HG03039 (cell line): ENCODE data around the gene POLR3K.

Experiments used
- ATAC-seq: cut with Tn5 transposase; IDR thresholded peaks from one replicate; pipeline ENCODE4 v1.9.1; 2021; ENCODE audit warnings: mild to moderate bottlenecking, moderate library complexity; ENCODE audit not compliant: unreplicated experiment

Gene POLR3K

GRCh38 chr16:53346-54236, at the start of gene POLR3K, which contains the start of gene SNRNP25:
Gene POLR3K (minus strand): TSS chr16:53608. CDS start chr16:53586, 22 bp downstream.
Gene SNRNP25 (plus strand): TSS chr16:53828. CDS start chr16:54017, 189 bp downstream.
- ATAC-seq = peak; percentile 91

GRCh38 chr16:102060-102855, 48.9 kb upstream of the POLR3K start:
- ATAC-seq = no peak

GRCh38 chr16:101586-101985, 48.2 kb upstream of the POLR3K start:
- no peak for ATAC-seq

GRCh38 chr16:100989-101388, 47.6 kb upstream of the POLR3K start:
- no peak for ATAC-seq

GRCh38 chr16:97822-98221, 44.4 kb upstream of the POLR3K start:
- ATAC-seq = no peak

- ATAC-seq = peak; percentile 49
Measured at GRCh38 chr16:96935-97381, 43.5 kb upstream of the POLR3K start.

GRCh38 chr16:94918-95265, 41.5 kb upstream of the POLR3K start:
- ATAC-seq = no peak

GRCh38 chr16:92431-93339, 39.3 kb upstream of the POLR3K start:
- ATAC-seq = no peak

- no peak for ATAC-seq
Measured at GRCh38 chr16:91484-91883, 38.1 kb upstream of the POLR3K start.

- no peak for ATAC-seq
Measured at GRCh38 chr16:89391-90302, 36.2 kb upstream of the POLR3K start.

- ATAC-seq = no peak
Measured at GRCh38 chr16:88613-89012, 35.2 kb upstream of the POLR3K start.

GRCh38 chr16:86483-86952, 33.1 kb upstream of the POLR3K start:
- no peak for ATAC-seq

GRCh38 chr16:85865-86264, 32.5 kb upstream of the POLR3K start:
- no peak for ATAC-seq

GRCh38 chr16:85407-85782, 32.0 kb upstream of the POLR3K start:
- no peak for ATAC-seq

- no peak for ATAC-seq
Measured at GRCh38 chr16:84718-85406, 31.5 kb upstream of the POLR3K start.

GRCh38 chr16:83781-84615, 30.6 kb upstream of the POLR3K start:
- ATAC-seq = no peak

- ATAC-seq = no peak
Measured at GRCh38 chr16:83060-83603, 29.7 kb upstream of the POLR3K start.
